Sigmoid colon (tissue), 4 donors: Measurements from ENCODE around the gene SELENOM.

Experiments used
- POLR2A ChIP-seq, 2 donors: fragments of 450-650 bp; IDR thresholded peaks; one replicate each; pipeline ENCODE4 v1.6.1; 2016; ENCODE audit warnings: antibody characterized with exemption in 2 of 2, mild to moderate bottlenecking in 2 of 2, moderate library complexity in 2 of 2
- POLR2AphosphoS5 ChIP-seq, 4 donors: sonication (generic); formaldehyde crosslinking; IDR thresholded peaks; one replicate each; pipeline ENCODE4 v1.6.1; 2017; ENCODE audit warnings: antibody characterized with exemption in 4 of 4
- TF ChIP-seq, protein P1 (sequence below), 4 experiments: fragments of 450-650 bp in 3 of 4; fragments of 200-600 bp in 1 of 4; IDR thresholded peaks; one replicate each; pipeline ENCODE4 v1.5.1; 2016 to 2019; ENCODE audit warnings: antibody characterized with exemption in 4 of 4, mild to moderate bottlenecking in 3 of 4, moderate library complexity in 2 of 4

DNA sequence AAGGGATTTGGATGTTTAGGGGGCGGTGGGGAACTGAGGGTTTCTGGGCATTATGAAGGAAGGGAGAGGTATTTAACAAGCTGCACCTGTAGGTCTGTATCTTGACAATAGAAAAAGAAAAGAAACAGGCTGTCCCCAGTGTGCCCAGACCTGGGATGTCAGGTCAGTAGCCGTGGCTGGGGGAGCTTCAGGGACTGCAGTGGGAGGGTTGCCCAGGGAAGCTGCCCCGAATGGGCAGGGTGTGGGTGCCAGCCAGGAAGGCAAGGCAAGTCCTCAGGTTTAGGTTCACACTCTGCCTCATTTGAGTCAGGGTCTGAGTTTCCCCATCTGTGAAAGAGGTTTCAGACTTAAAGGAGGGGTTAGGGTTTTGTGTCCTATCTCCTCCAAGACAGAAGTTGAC lies 16.9 kb upstream of the SELENOM start:
- TF ChIP-seq POLR2AphosphoS5 (IDR thresholded peaks at IDR 0.05) (no peak), POLR2A (IDR thresholded peaks at IDR 0.05) (no peak)
- TF ChIP-seq, protein P1, sequence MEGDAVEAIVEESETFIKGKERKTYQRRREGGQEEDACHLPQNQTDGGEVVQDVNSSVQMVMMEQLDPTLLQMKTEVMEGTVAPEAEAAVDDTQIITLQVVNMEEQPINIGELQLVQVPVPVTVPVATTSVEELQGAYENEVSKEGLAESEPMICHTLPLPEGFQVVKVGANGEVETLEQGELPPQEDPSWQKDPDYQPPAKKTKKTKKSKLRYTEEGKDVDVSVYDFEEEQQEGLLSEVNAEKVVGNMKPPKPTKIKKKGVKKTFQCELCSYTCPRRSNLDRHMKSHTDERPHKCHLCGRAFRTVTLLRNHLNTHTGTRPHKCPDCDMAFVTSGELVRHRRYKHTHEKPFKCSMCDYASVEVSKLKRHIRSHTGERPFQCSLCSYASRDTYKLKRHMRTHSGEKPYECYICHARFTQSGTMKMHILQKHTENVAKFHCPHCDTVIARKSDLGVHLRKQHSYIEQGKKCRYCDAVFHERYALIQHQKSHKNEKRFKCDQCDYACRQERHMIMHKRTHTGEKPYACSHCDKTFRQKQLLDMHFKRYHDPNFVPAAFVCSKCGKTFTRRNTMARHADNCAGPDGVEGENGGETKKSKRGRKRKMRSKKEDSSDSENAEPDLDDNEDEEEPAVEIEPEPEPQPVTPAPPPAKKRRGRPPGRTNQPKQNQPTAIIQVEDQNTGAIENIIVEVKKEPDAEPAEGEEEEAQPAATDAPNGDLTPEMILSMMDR (IDR thresholded peaks at IDR 0.05), result no peak
